Occipital lobe (tissue), 2 donors: Measurements from ENCODE around the gene ANKMY2. TPM values are rescaled to one million over a fixed set of nuclear protein-coding genes. Genes with fewer than 3 reads are reported as not detected.
"Not testable (repeated sequence)": the region's sequence is repeated elsewhere in the genome, so short reads cannot be mapped to it uniquely, and the experiment has no call there.

Experiments used
- DNase-seq: peaks from one replicate; lab custom pipeline; 2025; lab: John Stamatoyannopoulos, UW
- total RNA-seq: library from RNA; depleted of rRNA; stranded (reverse); fragments of >200 nt; gene quantifications from one replicate; pipeline ENCODE4 v1.2.3, GENCODE V29; 2014

The ANKMY2 gene
- total RNA-seq, 1 donor from 2014 or later = 78.0 TPM

- DNase-seq = not testable (repeated sequence)
Measured at GRCh38 chr7:16659854-16660497, 14.4 kb upstream of the ANKMY2 start.

- no peak for DNase-seq
Measured at GRCh38 chr7:16657656-16658279, 12.2 kb upstream of the ANKMY2 start.

GRCh38 chr7:16656141-16656540 is 10.6 kb upstream of the ANKMY2 start:
- no peak for DNase-seq

- DNase-seq = no peak
Measured at GRCh38 chr7:16655394-16655793, 9.8 kb upstream of the ANKMY2 start.

DNA sequence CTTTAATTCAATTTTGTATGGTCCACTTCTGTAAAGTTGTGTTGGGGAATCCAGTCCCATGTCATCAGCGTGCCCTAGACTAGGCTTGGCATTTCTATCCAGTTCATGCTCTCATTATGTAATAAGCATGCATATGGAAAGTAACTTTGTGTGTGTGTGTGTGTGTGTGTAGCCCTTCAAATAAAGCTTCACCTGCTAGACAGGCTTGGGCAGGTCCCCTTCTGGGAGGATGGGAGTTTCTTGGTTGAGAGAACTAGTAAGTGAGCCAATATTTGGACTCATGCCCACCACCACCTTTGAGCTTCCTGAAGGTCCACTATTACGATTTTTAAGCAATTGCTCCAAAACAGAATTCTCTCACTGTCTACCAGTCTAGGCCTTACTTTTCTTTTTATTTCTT is 7.3 kb upstream of the ANKMY2 start:
- DNase-seq = no peak

- DNase-seq = no peak
Measured at GRCh38 chr7:16652240-16652583, 6.7 kb upstream of the ANKMY2 start.

- no peak for DNase-seq
Measured at GRCh38 chr7:16651396-16652239, 6.1 kb upstream of the ANKMY2 start.

GRCh38 chr7:16650266-16650665 is 4.7 kb upstream of the ANKMY2 start:
- no peak for DNase-seq

DNA sequence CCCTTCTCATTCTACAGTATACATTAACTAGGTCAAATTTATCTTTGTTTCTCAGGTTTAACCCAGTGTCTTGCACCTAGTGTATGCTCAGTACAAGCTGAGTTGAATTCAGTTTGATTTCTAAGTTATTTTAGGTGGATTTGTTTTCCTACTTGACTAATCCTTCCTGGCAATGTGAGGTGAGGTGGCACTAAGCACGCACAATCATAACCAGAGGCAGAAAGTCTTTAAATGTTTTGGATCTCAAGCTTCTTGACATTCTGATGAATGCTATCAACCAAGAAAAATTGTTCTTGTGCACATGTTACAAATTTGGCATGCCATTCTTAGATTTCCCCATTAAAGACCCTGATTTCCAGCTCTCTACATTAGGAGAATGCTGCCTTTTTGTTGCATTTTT is 3.6 kb upstream of the ANKMY2 start:
- no peak for DNase-seq

DNA sequence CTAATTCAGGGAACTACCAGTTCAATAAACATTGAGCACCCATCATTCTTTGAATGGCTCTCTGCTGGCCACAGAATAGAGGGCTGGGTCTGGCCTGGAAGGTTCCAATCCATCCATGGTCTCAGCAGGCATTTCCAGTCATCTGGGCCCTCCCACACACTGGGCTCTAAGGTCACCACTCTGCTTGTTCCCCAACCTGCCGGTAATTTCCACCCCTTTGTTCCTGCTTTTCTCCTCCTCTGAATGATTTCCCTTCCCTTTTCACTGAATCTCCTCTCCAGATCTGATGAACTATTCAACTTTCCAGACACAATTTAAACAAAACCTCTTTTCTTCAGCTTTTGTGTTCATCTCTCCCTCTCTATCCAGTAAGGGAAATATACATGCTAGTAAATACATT is 3.0 kb upstream of the ANKMY2 start:
- DNase-seq = no peak

DNA sequence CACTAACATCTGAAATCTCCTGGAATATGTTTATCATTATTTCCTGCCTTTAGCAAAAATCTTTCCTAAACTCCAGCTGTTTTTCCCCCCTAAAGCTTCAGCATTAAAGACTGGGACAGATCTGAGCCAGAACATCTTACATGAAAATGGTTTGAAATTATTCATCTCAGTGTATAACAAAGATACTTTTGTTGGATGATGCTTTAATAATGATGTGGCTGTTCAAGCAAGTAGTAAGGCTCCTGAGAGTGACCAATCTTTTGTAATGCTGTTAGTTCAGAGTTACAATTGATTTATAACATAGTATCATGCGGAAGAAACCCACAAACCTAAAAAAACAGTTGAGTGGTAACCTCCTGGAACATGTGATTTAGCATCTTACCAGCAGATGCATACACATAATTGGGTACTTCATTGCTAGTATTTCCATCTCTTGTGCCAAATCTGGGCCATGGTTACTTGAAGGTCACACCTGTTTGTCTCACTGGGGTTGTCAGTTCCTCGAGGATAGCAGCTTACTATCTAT is 1.9 kb upstream of the ANKMY2 start:
- DNase-seq = no peak

DNA sequence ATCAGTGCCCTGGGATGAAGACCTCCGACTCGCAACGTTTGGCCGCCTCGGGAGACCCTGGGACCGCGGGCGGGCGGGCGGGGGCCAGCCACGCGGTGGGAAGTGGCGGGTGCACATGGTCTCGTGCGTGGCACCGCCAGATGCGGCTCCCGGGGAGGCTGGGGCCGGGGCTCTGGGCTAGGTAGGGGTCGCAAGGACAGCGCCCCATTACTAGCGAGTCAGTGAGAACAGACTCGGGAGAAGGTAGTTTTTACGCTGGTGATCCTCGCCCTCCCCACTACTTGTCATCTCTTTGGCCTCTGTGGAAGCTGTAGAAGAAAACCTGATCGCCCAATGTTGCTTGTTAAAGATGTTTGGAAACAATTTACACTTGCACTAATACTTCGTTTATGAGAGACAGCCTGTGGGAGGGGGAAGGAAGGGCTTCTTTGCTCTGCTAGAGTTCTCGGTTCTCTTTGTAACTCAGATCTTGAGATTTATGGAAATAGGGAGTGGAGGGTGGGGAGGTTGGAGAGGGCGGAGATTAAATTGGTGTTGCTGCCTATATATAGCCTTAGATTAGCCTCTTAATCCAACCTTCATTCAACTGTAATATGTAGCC is 1.0 kb upstream of the ANKMY2 start:
- no peak for DNase-seq

DNA sequence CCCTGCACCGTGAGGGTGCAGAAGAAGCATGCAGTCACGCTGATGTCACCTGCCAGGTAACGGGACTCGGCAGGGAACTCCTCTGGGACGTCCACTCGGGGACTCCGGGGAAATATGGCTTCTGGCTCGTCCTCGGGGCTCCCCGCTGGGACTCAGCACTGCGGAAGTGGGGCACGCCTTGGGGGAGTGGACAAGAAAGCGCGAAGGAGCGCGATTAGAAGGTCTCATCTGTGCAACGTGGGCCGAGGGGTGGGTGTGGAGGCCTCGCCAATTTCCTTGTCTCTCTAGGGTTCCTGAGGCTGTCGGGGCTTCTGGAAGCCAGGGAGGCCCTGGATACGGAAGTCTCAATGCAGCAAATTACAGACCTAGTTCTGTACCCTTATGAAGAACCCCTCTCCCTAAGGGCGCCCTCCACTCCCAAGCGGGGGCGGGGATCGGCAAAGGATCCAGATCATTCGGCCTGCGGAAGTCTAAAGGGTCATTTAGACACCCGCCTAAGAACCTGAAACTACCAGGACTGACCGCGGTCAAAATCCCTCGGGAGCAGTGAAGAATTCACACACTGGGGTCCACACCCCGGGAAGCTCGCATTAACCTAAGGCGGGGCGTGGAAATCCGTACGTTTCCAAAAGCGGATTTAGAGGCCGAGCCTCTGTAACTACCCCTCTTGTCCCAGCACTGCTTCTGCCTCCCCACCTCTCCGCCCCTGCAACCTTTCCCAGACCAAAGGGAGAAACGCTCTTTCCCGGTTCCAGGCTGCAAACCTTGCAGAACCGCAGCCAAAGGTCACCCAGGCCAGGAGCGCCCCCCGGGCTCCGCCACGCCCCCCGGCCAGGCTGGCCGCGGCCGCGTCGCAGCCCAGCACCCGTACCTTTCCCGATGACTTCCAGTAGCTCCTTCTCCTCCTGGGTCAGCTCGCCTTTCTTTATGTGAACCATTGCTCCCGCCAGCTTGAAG is 640 bp downstream of the ANKMY2 start:
- DNase-seq = no peak

DNA sequence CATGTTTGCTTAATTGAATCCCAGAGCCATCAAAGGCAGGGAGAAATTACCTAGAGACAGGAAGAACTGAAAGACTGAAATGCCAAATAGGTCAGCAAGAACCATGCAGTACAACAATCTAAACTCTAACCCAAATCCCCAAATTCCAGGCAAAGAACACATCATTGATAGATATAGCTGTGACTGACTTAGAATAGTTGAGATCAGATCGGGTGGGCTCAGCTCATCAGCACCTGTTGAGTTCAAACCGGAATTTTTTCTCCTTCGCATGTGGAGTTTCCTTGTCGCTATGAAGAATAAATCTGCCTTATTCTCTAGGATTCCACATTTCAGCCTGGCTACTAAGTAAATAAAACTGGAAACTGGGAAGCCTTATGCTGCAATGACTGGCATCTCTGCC is 1.4 kb downstream of the ANKMY2 start:
- DNase-seq = no peak

GRCh38 chr7:16638282-16639280 is 7.0 kb downstream of the ANKMY2 start:
- no peak for DNase-seq

DNA sequence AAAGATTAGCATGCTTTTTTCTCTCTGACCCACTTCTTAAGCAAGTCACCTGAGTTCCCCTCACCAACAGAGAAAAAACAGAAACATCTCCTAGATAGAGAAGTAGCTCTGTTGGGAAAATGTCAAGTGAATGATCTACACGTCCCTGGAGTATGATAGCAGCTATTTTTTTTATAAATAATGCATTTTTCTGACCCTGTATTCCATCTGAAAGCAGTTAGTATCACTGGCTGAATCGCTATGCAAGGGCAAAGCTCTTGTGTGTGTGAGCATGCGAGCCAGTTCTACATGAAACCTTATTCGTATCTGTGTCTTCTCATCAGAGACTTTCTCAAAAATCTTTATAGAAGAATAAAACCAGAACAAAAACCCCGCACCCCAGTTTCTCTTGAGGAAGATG is 8.2 kb downstream of the ANKMY2 start:
- no peak for DNase-seq

DNA sequence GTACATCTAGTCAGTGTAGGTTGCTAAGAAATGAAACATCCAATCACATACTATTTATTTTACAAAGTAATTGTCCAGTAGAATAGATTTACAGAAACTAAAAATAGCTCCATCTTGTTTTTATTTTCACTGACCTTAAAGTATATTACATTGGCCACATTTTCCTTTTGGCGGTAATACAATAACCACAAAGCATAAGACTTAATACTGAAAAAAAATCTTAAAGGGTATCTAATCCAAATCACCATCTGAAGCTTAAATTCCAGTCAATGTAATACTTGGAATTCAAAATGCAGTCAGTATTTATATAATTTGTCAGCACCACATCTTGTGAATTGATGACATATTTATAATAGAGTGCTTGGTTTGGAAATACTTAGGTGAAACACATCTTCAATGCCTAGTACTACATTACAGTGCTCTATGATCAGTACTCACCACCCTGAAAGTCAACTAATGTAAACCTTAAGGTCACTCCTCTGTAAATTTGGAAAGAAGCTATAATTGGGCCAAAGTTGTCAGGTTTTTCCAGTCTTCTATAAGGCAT is 8.9 kb downstream of the ANKMY2 start:
- DNase-seq = no peak

DNA sequence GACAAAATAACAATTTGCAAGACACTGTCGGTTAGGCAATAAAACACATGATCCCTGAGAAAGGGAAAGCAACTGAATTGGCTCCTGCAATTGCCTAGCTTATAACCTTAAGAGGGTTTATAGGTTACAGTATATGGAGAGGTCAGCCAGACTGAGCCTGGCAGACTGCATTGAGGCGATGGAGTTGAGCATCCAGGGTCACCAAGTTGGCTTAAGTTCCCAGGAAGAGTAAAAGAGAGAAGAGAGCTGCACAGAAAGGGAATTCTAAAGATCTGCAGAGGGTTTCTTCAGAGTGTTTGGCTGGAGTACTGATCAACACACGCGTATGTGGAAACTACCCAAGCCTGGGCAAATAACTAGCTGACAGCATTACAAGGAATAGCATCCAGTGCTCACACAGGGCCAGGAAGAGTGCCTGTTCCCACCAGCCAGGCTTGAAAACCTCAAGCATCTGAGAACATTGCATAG is 11.2 kb downstream of the ANKMY2 start:
- no peak for DNase-seq

DNA sequence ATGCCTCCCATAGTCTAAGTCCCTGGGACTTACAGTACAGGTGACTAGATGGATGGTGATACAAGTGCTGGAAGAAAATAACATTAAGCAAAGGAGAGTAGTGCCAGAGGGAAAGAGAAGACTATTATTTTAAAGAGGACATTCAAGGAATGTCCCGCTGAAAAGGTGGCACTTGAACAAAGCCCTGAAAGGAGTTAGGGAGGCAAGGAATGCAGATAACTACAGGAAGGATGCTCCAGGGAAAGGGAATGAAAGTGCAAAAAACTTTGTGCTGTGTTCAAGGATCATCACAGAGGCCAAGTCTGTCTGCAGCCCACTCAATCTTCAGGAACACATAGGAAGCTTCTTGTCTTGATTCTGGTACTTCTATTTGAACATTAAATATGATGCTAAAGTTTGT is 14.9 kb downstream of the ANKMY2 start:
- no peak for DNase-seq
